Measurements from ENCODE around the gene ADAMTS5.

The ADAMTS5 gene

GRCh38 chr21:26967062-26967913 is at the start of gene ADAMTS5:
TSS of gene ADAMTS5 (minus strand) at chr21:26967088. CDS start at chr21:26966391, 697 bp downstream.
- no peak for DNase-seq (ENCODE audit: low spot score)

GRCh38 chr21:27001526-27001925 is 34.6 kb upstream of the ADAMTS5 start:
- DNase-seq (ENCODE audit: low spot score): no peak

GRCh38 chr21:26983576-26983975 is 16.7 kb upstream of the ADAMTS5 start:
- no peak for DNase-seq (ENCODE audit: low spot score)

- no peak for DNase-seq (ENCODE audit: low spot score)
Observed at GRCh38 chr21:26982767-26983166, 15.9 kb upstream of the ADAMTS5 start.

- DNase-seq (ENCODE audit: low spot score): no peak
Observed at GRCh38 chr21:26977746-26978145, 10.9 kb upstream of the ADAMTS5 start.

GRCh38 chr21:26973226-26973625 is 6.3 kb upstream of the ADAMTS5 start:
- DNase-seq (ENCODE audit: low spot score): no peak

- DNase-seq (ENCODE audit: low spot score): no peak
Observed at GRCh38 chr21:26972192-26972591, 5.3 kb upstream of the ADAMTS5 start.

GRCh38 chr21:26969971-26970725 is 3.3 kb upstream of the ADAMTS5 start:
- DNase-seq (ENCODE audit: low spot score): no peak

GRCh38 chr21:26966649-26967061 is 233 bp downstream of the ADAMTS5 start:
- no peak for DNase-seq (ENCODE audit: low spot score)

- no peak for DNase-seq (ENCODE audit: low spot score)
Observed at GRCh38 chr21:26965907-26966581, 844 bp downstream of the ADAMTS5 start.

- DNase-seq (ENCODE audit: low spot score): no peak
Observed at GRCh38 chr21:26965040-26965906, 1.6 kb downstream of the ADAMTS5 start.

GRCh38 chr21:26964170-26964778 is 2.6 kb downstream of the ADAMTS5 start:
- DNase-seq (ENCODE audit: low spot score): no peak

GRCh38 chr21:26962621-26963181 is 4.2 kb downstream of the ADAMTS5 start:
- DNase-seq (ENCODE audit: low spot score): no peak

GRCh38 chr21:26961698-26962097 is 5.2 kb downstream of the ADAMTS5 start:
- DNase-seq (ENCODE audit: low spot score): no peak

GRCh38 chr21:26958788-26959187 is 8.1 kb downstream of the ADAMTS5 start:
- no peak for DNase-seq (ENCODE audit: low spot score)

GRCh38 chr21:26956813-26957212 is 10.1 kb downstream of the ADAMTS5 start:
- no peak for DNase-seq (ENCODE audit: low spot score)

GRCh38 chr21:26956216-26956615 is 10.7 kb downstream of the ADAMTS5 start:
- no peak for DNase-seq (ENCODE audit: low spot score)

- DNase-seq (ENCODE audit: low spot score): no peak
Observed at GRCh38 chr21:26954662-26955121, 12.2 kb downstream of the ADAMTS5 start.

GRCh38 chr21:26952374-26953066 is 14.4 kb downstream of the ADAMTS5 start:
- no peak for DNase-seq (ENCODE audit: low spot score)

- DNase-seq (ENCODE audit: low spot score): no peak
Observed at GRCh38 chr21:26949830-26950229, 17.1 kb downstream of the ADAMTS5 start.
